H54 (cell line): ENCODE data around the gene RNF39.

ENCODE experiments used
- DNase-seq: peaks from one replicate; pipeline ENCODE4 v3.0.0; 2011; ENCODE audit warnings: low spot score, mixed read lengths; ENCODE audit not compliant: insufficient read length
- FAIRE-seq: peaks from 3 replicates; lab custom pipeline; 2011; peaks lifted over from hg19 to GRCh38; lab: Jason Lieb, UNC
- POLR2A ChIP-seq: IDR thresholded peaks from 2 replicates; pipeline ENCODE4 v1.6.1; 2011; ENCODE audit warnings: low read depth, mild to moderate bottlenecking, low read length

RNF39 gene

DNA sequence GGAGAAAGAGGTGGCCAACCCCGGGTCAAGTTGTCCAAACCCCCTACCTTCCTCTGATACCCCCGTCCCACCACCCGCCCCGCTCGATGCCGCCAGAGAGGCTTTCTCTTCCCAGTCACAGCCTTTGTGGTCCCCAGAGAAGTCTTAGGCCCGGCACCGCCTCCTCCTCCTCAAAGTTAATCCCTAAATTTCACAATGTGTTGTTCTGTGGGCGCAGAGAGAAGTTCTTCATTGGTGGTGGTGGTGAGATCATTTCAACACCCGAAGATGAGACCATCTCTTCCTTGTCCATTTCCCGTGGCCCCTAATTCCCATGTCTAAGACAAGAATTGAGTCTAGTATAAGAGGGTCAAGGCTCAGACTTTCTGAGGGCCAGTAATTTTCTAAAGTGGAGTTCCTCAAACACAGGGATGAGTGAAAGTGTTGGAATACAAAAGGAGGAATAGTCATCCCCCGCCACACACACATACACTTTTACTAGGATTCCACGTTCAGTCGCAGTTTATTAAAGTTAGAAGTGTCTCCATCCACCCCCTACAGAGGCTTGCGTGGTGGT is 26.9 kb upstream of the RNF39 start:
- TF ChIP-seq POLR2A, result no peak
- FAIRE-seq (no peak), DNase-seq (no peak)

DNA sequence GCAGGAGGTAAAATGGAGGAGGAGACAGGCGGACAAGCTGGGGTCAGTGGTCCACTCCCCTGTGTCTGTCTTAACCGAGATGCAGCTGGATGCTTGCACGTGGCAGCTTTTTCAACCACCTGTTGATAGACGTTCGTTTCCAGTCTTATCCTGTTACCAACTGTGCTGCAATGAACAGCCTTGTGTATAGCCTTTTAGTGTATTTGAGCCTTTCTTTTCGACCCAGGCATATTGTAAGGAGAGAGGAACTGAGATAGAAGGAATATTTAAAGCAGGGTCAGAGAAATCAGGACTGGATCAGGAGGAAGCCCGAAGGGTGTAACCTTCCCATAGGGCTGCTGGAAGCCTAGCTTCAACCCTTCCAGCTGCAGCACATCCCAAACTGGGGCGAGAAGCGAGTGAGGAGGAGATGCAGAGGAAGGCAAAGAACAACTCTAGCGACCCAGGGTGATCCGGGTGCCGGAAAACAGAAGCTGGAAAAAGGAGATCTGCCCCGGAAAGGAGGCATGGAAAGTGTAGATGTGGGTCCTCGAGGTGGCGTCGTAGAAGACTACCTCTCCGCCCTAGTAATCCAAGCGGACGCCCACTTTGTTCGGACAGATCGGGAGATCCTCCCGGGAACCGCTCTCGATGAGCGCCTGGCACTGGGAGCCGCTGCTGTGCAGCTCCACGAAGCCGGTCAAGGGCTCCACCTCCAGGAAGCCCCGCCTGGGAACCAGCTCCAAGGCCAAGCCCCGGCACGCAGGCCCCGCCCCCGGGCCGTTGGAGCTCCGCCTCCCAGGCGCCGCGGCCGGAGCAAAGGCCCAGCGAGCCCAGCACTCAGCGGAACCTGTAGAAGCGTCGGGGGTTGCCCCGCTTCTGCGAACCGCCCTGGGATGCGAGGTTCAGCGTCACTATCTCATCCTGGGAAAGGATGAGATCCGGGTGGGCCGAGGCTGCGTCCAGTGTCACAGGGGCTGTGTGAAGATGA is 26.2 kb upstream of the RNF39 start:
- TF ChIP-seq POLR2A, result peak; percentile 61
- FAIRE-seq (no peak), DNase-seq (peak; percentile 87)

DNA sequence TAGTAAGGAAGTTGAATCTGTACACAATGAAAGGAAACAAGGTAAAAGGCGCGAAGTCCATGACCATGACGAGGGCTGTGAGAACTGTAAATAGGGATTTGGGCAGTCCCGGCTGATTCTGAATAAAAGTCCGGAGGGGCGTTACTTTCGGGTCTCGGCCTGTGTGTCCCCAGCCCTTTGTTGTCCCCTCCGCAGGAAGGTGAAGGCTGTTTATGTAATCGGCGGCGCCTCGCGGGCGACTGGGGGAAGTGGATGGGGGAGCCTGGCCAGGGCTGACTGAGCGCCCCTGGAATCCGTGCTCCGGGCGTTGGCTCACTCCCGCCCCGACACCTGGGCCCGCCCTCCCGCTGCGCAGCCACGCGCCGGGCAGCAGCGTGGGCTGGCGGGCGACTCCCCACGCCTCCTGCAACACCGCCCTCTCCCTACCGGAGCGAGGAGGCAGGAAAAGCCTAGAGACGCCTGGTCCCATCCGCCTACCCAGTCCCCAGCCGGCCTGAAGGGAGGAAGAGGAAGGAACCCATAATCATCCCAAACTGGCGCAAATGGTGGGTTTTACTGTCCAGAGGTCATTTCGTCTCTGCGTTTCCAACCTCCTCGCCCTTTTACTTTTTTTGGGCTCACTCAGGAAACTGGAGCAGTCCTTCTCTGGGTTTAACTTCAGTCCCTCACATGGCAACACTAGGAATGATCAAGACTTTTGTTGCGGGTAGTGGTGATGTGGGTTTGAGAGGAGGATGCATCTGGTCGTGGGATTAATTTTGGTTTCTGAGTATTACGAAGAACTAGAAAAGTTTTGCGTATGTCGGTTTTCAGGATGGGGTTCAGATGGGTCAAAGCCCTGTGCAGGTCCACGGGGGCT is 25.2 kb upstream of the RNF39 start:
- FAIRE-seq (no peak), DNase-seq (no peak)
- no peak for TF ChIP-seq POLR2A

DNA sequence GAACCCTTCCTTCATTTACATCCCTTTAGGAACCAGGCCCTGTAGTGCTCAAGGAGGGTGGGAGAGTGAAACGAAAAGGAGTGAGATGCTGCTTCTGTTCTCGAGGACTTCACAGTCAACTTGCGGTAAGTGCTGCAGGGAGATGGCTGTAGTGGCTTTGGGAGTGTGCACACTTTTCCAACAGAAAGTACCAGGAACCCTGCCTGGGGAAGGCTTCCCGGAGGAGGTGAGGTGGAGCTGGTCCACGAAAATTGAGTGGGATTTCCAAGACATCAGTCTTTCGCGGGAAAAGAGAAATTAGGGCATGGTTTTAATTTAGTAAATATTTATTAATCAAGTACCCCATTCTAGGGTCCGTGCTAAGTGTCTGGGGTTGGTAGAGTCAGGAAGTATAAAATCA is 24.6 kb upstream of the RNF39 start:
- DNase-seq (no peak), FAIRE-seq (no peak)
- no peak for TF ChIP-seq POLR2A

GRCh38 chr6:30097902-30098768 is 22.6 kb upstream of the RNF39 start:
- FAIRE-seq, result no peak

GRCh38 chr6:30096829-30097228 is 21.3 kb upstream of the RNF39 start:
- no peak for TF ChIP-seq POLR2A
- DNase-seq, result no peak
- FAIRE-seq, result no peak

More at GRCh38 chr6:30097902-30098768, 22.6 kb upstream of the RNF39 start:
- TF ChIP-seq POLR2A, result no peak
- DNase-seq, result no peak

DNA sequence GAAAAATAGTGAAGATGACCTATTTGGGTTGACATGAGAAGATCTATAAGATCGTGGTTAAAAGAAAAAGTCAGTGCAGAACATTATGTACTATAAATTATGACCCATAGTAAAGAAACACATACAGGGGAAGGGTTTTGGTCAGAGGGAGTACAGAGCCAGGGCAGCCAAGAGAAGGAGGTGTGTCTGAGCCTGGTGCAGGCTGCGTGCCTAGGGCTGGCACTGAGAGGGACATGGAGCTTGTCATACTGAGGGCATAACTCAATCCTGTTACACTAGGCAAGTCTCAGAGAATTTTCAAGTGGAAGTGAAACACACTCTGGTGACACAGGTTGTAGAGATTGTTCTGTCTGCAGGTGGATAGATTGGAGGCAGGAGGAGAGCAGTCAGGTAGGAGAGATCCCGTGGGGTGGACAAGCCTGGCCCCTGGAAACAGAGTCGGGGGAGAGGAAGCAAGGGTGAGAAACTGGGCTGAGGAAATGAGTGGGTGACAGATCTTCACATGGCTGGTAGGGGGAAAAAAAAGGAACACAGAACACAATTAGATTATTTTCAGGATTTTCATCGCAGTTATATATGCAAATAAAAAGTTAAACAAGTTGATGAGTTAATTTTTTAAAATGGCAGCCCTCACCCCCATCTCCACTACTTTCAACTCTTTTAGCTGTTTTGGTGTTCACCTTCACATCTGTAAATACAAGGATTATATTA is 18.5 kb upstream of the RNF39 start:
- FAIRE-seq, result no peak
- TF ChIP-seq POLR2A, result no peak
- no peak for DNase-seq

GRCh38 chr6:30092852-30093543 is 17.4 kb upstream of the RNF39 start:
- no peak for TF ChIP-seq POLR2A
- no peak for FAIRE-seq
- no peak for DNase-seq

DNA sequence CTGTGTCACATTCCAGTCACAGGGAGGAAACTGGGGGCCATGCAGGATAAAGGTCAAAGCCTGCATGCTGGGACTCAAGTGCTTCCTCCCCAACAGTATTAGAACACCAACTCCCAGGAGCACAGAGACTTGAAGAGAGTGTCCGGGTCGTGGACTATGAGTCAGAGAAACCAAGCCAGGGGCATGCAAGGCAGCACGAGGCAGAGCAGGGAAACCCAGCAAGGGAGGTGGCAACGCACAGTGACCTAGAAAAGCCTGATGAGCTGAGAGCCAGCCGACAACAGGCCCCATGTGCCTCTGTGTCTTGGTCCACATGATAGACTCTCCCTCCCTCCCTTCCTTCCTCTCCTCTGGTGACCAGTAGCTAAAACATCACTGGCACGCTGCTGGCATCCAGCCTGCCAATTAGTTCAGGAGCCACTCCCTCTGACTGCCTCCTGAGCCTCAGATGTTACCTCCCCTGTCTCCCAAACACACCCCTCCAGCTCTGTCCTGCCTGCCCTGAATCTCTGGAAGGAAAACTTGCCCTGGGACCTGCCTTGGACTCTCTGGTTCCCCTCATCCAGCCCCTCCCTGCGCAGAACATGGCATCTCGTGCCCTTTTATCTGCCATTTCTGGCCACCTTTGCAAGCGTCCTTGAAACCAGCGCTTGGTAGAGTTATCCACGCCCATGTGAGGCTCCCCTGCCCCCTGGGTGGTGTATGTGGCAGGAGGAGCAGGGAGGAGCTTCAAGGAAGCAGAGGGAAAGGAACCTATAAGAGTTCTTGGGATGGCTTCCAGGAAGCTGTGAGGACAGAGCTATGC is 16.2 kb upstream of the RNF39 start:
- TF ChIP-seq POLR2A, result no peak
- FAIRE-seq (peak; percentile 84), DNase-seq (peak; percentile 68)

- TF ChIP-seq POLR2A, result no peak
- DNase-seq, result no peak
- no peak for FAIRE-seq
These were observed 12.3 kb upstream of the RNF39 start for GRCh38 chr6:30087876-30088275.

DNA sequence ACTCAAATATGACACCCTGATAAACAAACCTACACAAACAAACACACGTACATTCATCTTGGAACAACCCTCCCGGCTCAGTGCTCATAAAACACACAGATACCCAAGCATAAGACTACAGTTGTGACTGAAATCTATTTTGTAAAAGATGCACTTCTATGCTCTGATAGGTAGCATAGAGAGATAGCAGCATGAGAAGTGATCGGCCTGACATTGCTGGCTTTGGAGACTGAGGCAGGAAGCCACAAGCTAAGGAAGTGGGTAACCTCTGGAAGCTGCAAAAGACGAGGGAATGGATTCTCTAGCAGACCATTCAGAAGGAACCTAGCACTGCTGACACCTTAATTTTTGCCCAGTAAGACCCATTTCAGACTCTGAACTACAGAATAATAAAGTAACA is 1.6 kb upstream of the RNF39 start:
- no peak for FAIRE-seq
- no peak for DNase-seq
- no peak for TF ChIP-seq POLR2A
